ENCODE data around the gene VWF. TPM values are rescaled to one million over a fixed set of nuclear protein-coding genes. Genes with fewer than 3 reads are reported as not detected.

Gene VWF
- total RNA-seq, 1 donor from 2014 or later, result 468 TPM

GRCh38 chr12:5953835-5954586, 170.5 kb downstream of the VWF start:
- Histone ChIP-seq H3K4me3 (no peak overlapping the region), H3K9me3 (no peaks in the 10 kb centered on the region), H3K27me3 (ENCODE audit: low read depth) (peaks cover 4% of the 10 kb centered on the region), H3K27ac (no peak overlapping the region), H3K36me3 (peaks cover 24% of the 10 kb centered on the region), H3K4me1 (no peaks in the 10 kb centered on the region)
- no peak for DNase-seq
- intact Hi-C loops (cut with DNase I), result no loop called here
- ATAC-seq, result no peak
- TF ChIP-seq CTCF (IDR thresholded peaks at IDR 0.05), result no peak

- H3K4me3 ChIP-seq, result no peak overlapping the region
- peaks cover 4% of the 10 kb centered on the region for H3K27me3 ChIP-seq (ENCODE audit: low read depth)
- DNase-seq (no peak), ATAC-seq (no peak)
- no peak overlapping the region for H3K27ac ChIP-seq
- H3K4me1 ChIP-seq, result no peaks in the 10 kb centered on the region
- TF ChIP-seq CTCF (IDR thresholded peaks at IDR 0.05), result no peak
- H3K36me3 ChIP-seq, result peaks cover 38% of the 10 kb centered on the region
- intact Hi-C loops (cut with DNase I), result no loop called here
- H3K9me3 ChIP-seq, result no peaks in the 10 kb centered on the region
Measured at GRCh38 chr12:5952031-5952430, 172.4 kb downstream of the VWF start.

- no peak overlapping the region for H3K27ac ChIP-seq
- no peaks in the 10 kb centered on the region for H3K4me1 ChIP-seq
- H3K9me3 ChIP-seq, result no peaks in the 10 kb centered on the region
- peaks cover 39% of the 10 kb centered on the region for H3K36me3 ChIP-seq
- intact Hi-C loops (cut with DNase I), result no loop called here
- DNase-seq, result no peak
- peaks cover 33% of the 10 kb centered on the region for H3K27me3 ChIP-seq (ENCODE audit: low read depth)
- ATAC-seq, result no peak
- no peak overlapping the region for H3K4me3 ChIP-seq
- no peak for TF ChIP-seq CTCF (IDR thresholded peaks at IDR 0.05)
Measured at GRCh38 chr12:5948696-5949095, 175.8 kb downstream of the VWF start.

GRCh38 chr12:5947006-5947405, 177.5 kb downstream of the VWF start:
- no peak for DNase-seq
- intact Hi-C loops (cut with DNase I), result no loop called here
- Histone ChIP-seq H3K4me3 (no peak overlapping the region), H3K27me3 (ENCODE audit: low read depth) (peaks cover 37% of the 10 kb centered on the region), H3K4me1 (no peaks in the 10 kb centered on the region), H3K9me3 (no peaks in the 10 kb centered on the region), H3K36me3 (peaks cover 39% of the 10 kb centered on the region), H3K27ac (no peak overlapping the region)
- TF ChIP-seq CTCF (IDR thresholded peaks at IDR 0.05), result no peak
- no peak for ATAC-seq

- ATAC-seq (no peak), DNase-seq (no peak)
- H3K4me1 ChIP-seq, result no peaks in the 10 kb centered on the region
- no peak for TF ChIP-seq CTCF (IDR thresholded peaks at IDR 0.05)
- H3K27me3 ChIP-seq (ENCODE audit: low read depth), result peaks cover 37% of the 10 kb centered on the region
- peaks cover 34% of the 10 kb centered on the region for H3K36me3 ChIP-seq
- intact Hi-C loops (cut with DNase I), result no loop called here
- no peak overlapping the region for H3K27ac ChIP-seq
- H3K4me3 ChIP-seq, result no peak overlapping the region
- no peaks in the 10 kb centered on the region for H3K9me3 ChIP-seq
Measured at GRCh38 chr12:5946388-5946787, 178.1 kb downstream of the VWF start.

All from lower lobe of right lung (tissue), 2 donors.